ENCODE results near the gene CCDC190.
"Not testable (repeated sequence)": the region's sequence is repeated elsewhere in the genome, so short reads cannot be mapped to it uniquely, and the experiment has no call there.

Gene CCDC190

GRCh38 chr1:162877412-162877811 is 16.4 kb upstream of the CCDC190 start:
- DNase-seq (ENCODE audit: low read depth), result no peak

GRCh38 chr1:162876751-162877150 is 15.8 kb upstream of the CCDC190 start:
- no peak for DNase-seq (ENCODE audit: low read depth)

GRCh38 chr1:162873671-162874666 is 13.0 kb upstream of the CCDC190 start:
- DNase-seq (ENCODE audit: low read depth), result no peak

- no peak for DNase-seq (ENCODE audit: low read depth)
Observed at GRCh38 chr1:162872981-162873380, 12.0 kb upstream of the CCDC190 start.

- not testable (repeated sequence) for DNase-seq (ENCODE audit: low read depth)
Observed at GRCh38 chr1:162871417-162871816, 10.4 kb upstream of the CCDC190 start.

GRCh38 chr1:162868972-162869371 is 8.0 kb upstream of the CCDC190 start:
- no peak for DNase-seq (ENCODE audit: low read depth)

DNA sequence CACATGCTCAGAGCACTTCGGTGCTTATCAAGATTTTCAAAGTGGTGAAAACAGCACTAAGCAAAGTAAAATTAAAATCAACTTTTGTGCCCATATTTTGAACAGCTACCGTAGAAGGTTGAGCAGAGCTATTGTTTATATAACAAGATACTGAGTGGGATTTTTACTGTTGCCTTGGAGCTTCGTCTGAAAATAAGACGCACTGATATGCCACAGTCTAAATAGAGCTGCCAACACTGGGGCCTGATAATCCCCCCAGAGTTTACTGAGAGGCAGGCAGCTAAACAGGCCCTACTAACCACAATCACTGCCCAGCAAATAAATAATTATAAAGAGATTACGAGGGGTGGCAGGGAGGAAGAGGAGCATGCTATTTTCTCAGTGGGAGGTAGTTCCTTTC is 650 bp upstream of the CCDC190 start:
- DNase-seq (ENCODE audit: low read depth), result no peak

DNA sequence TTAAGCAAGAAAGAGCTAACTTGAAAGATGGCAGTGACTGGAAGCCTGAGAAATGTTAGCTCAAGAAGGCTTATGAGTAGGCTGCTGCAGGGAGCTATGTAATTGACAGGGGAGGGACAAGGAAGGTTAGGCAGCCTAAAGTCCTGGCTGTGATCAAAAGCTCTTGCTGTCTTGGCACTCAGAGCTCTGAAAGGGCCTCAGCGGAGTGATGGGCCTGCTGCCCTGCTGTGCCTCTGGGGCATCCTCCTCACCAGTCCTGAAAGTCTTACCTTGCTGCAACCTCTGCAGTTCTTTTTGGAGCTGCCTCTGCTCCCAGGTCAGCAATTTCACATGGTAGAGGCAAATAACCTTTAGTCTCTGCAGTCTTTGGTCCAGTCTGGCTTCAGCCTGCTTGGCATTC is 1.8 kb downstream of the CCDC190 start:
- no peak for DNase-seq (ENCODE audit: low read depth)

DNA sequence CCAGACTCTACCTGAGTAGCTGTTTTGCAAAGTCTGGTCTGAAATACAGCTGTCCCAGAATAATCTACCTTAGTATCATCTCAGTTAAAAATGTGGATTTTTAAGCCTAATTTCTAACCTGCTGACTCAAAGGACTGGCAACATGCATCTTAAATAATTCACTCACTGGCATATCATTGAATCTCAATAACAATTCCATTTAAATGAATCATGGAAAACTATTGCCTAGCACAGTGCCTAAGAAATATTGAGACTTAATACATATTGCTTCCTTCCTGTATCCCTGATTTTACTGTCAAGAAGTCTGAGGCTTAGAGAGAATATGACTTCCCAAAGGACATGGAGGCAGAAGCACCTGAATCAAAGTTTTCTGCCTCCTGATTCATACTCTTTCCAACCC is 3.1 kb downstream of the CCDC190 start:
- DNase-seq (ENCODE audit: low read depth), result no peak

DNA sequence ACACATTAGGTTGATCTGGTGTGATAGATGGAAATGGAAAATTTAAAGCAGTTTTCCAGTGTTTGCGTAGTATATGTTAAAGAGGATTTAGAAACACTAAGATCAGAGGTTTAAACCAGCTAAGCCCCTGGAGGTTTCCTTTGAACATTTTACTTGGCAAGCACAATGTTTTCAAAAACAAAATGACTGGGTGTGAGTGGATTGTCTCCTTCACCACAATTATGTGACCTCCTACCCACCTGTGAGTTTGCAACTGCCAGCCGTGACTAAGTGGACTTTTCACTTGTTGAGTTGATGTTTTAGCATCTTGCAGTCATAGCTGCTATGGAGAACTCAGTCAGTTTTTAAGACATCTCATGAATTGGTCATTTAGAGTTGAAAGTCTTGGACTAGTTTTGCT is 4.7 kb downstream of the CCDC190 start:
- DNase-seq (ENCODE audit: low read depth), result no peak

DNA sequence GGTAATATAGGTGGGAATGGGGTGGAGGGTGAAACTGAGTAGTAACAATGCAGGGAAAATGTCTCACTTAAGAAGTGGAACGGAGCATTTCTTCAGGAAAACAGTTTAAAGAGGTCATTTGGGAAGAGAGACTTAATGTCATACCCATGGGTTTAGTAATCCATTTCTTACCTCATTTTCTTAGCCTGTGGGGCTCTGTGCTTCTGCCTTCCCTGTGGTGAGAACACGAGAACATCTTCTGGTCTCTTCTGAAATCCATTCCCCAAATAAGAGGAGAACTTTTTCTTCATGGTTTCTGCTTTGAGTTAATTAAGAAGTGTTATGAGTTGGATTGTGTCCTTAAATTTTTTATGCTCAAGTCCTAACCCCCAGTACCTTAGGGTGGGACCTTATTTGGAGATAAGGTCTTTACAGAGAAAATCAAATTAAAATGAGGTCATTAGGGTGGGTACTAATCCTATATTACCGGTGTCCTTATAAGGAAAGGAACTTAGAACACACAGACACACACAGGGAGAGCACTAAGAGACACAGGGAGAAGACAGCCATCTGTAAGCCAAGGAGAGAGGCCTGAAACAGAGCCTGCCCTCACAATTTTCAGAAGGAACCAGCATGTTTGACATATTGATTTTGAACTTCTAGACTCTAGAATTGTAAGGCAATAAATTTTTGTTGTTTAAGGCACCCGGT is 5.4 kb downstream of the CCDC190 start:
- DNase-seq (ENCODE audit: low read depth), result no peak

- peak; percentile 6 for DNase-seq (ENCODE audit: low read depth)
Observed at GRCh38 chr1:162854245-162854882, 6.6 kb downstream of the CCDC190 start.

DNA sequence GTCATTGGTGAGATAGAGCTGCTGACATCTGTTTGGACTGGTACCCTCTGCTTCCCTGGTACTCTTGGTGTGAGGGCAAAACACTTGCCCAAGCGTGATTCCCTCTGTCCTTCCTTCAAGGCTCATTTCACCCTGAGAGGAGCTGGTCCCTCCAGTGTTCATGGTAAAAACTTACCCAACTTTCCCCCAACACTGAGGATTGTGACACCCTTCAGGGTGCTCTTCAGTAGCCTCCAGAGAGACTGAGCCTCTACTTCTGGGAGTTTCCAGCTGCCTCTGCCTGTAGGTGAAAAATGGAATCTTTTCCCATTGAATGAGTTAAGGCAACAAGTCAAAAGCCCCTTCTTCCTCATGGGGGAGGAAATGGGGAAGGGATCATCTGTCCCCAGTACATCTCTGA is 9.6 kb downstream of the CCDC190 start:
- DNase-seq (ENCODE audit: low read depth), result no peak

- DNase-seq (ENCODE audit: low read depth), result no peak
Observed at GRCh38 chr1:162849711-162850110, 11.3 kb downstream of the CCDC190 start.

GRCh38 chr1:162847839-162848453 is 13.0 kb downstream of the CCDC190 start:
- DNase-seq (ENCODE audit: low read depth), result peak; percentile 74

- DNase-seq (ENCODE audit: low read depth), result no peak
Observed at GRCh38 chr1:162846256-162847212, 14.4 kb downstream of the CCDC190 start.

GRCh38 chr1:162844153-162844552 is 16.8 kb downstream of the CCDC190 start:
- DNase-seq (ENCODE audit: low read depth), result no peak

- no peak for DNase-seq (ENCODE audit: low read depth)
Observed at GRCh38 chr1:162840250-162840839, 20.6 kb downstream of the CCDC190 start.

GRCh38 chr1:162838863-162839262 is 22.1 kb downstream of the CCDC190 start:
- DNase-seq (ENCODE audit: low read depth), result no peak

GRCh38 chr1:162835157-162835899 is 25.6 kb downstream of the CCDC190 start:
- no peak for DNase-seq (ENCODE audit: low read depth)
